ENCODE measurements around the gene GNA12. TPM values are rescaled to one million over a fixed set of nuclear protein-coding genes. Genes with fewer than 3 reads are reported as not detected.

The GNA12 gene
- total and polyA plus RNA-seq, 12 donors: 8.2 to 65.1 (median 42.9) TPM

GRCh38 chr7:2883101-2883500 lies 39.0 kb upstream of the GNA12 start:
- DNase-seq: no peak
- Histone ChIP-seq H3K36me3 (replicated peaks in 1 of 2) (no peaks in the 10 kb centered on the region), H3K27me3 (no peaks in the 10 kb centered on the region), H3K4me3 (no peak overlapping the region), H3K9me3 (replicated peaks in 1 of 3) (no peaks in the 10 kb centered on the region), H3K27ac (no peak overlapping the region), H3K4me1 (replicated peaks in 1 of 2) (no peaks in the 10 kb centered on the region)
- TF ChIP-seq POLR2A (IDR thresholded peaks at IDR 0.05): no peak
- TF ChIP-seq CTCF (IDR thresholded peaks at IDR 0.05): no peak
- intact Hi-C loops (cut with DNase I): no loop called here
- WGBS, 4 donors: 75 to 78% (median 76%) methylated on average over 6 to 17 of the region's 17 CpGs; no CpG with 5 or more reads in 1 of the 4 donors

DNA sequence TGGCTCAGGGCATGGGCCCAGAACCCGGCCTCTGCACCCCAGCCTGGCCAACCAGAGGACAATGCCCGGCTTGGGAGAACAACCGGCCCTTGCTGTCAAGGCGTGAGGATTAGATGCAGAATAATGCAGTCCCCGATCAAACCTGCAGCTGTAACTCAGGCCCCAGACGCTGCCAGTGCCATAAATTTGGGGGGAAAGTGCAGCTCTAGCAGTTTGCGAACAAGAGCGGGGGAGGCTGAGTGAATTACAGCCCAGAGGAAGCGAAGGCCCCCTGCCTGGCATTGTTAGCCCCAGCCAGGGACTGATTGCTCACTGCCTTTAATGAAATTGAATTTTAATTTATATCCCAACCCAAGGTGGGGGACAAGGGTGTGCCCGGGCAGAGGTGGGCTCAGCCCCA lies 38.0 kb upstream of the GNA12 start:
- H3K4me1 ChIP-seq (replicated peaks in 1 of 2): no peaks in the 10 kb centered on the region
- no peak overlapping the region for H3K4me3 ChIP-seq
- intact Hi-C loops (cut with DNase I): no loop called here
- WGBS, 4 donors: 74 to 79% (median 76%) methylated on average over 10 of the region's 10 CpGs
- H3K9me3 ChIP-seq (replicated peaks in 1 of 3): no peaks in the 10 kb centered on the region
- DNase-seq: no peak
- H3K27ac ChIP-seq: no peak overlapping the region
- no peaks in the 10 kb centered on the region for H3K27me3 ChIP-seq
- TF ChIP-seq CTCF (IDR thresholded peaks at IDR 0.05) (no peak), POLR2A (IDR thresholded peaks at IDR 0.05) (no peak)
- H3K36me3 ChIP-seq (replicated peaks in 1 of 2): no peaks in the 10 kb centered on the region

- Histone ChIP-seq H3K27ac (no peak overlapping the region), H3K36me3 (replicated peaks in 1 of 2) (no peaks in the 10 kb centered on the region), H3K4me1 (replicated peaks in 1 of 2) (no peaks in the 10 kb centered on the region), H3K9me3 (replicated peaks in 1 of 3) (no peaks in the 10 kb centered on the region), H3K4me3 (no peak overlapping the region), H3K27me3 (no peaks in the 10 kb centered on the region)
- WGBS, 4 donors: 65 to 84% (median 71%) methylated on average over 13 to 18 of the region's 18 CpGs
- no peak for DNase-seq
- no peak for TF ChIP-seq POLR2A (IDR thresholded peaks at IDR 0.05)
- no peak for TF ChIP-seq CTCF (IDR thresholded peaks at IDR 0.05)
- intact Hi-C loops (cut with DNase I): no loop called here
Measured at GRCh38 chr7:2880874-2881533, 36.9 kb upstream of the GNA12 start.

DNA sequence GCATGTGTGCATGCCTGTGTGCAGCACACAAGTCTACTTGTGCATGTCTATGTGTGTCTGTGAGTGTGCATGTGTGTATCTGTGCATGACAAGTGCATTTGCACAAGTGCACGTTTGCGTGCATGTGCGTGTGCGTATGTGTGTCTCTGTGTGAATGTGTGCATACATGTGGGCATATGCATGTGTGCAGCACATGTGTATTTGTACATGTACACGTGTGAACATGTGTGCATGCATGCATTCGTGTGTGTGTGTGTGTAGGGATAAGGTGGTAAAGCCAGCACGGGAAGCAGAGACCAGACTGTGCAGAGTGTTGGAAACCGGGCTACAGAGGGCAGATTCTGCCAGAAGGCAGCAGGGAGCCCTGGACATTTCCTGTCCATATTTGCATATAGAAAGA lies 35.9 kb upstream of the GNA12 start:
- Histone ChIP-seq H3K27me3 (no peaks in the 10 kb centered on the region), H3K4me3 (no peak overlapping the region), H3K4me1 (replicated peaks in 1 of 2) (no peaks in the 10 kb centered on the region), H3K9me3 (replicated peaks in 1 of 3) (no peaks in the 10 kb centered on the region), H3K27ac (no peak overlapping the region), H3K36me3 (replicated peaks in 1 of 2) (no peaks in the 10 kb centered on the region)
- intact Hi-C loops (cut with DNase I): no loop called here
- TF ChIP-seq CTCF (IDR thresholded peaks at IDR 0.05) (no peak), POLR2A (IDR thresholded peaks at IDR 0.05) (no peak)
- no peak for DNase-seq
- 63 to 77% (median 70%) methylated on average over 8 of the region's 8 CpGs for WGBS, 4 donors

All from adrenal gland (tissue), 12 donors.